Pancreas (tissue), 10 donors: ENCODE data around the gene MSI2. TPM values are rescaled to one million over a fixed set of nuclear protein-coding genes. Genes with fewer than 3 reads are reported as not detected.

Source experiments
- ATAC-seq, 4 donors: fragments of 200-7000 bp; cut with Tn5 transposase; one replicate each; pipeline versions ENCODE4 v1.8.0 to v1.9.1; 2020; ENCODE audit warnings: mild to moderate bottlenecking in 4 of 4, moderate library complexity in 4 of 4
- DNase-seq, 6 donors: peaks; one replicate each; pipeline ENCODE4 v3.0.0-alpha.2; 2020
- FAIRE-seq: peaks from 2 replicates; lab custom pipeline; 2012; peaks lifted over from hg19 to GRCh38; lab: Jason Lieb, UNC
- H3K27ac ChIP-seq, 4 donors: fragments of 200-600 bp; sonication (generic); 1 replicate in 3 of 4; 2 replicates in 1 of 4; pipeline versions ENCODE4 v1.5.0 to v1.8.0; 2020
- H3K27me3 ChIP-seq, 4 donors: fragments of 200-600 bp; one replicate each; pipeline ENCODE4 v1.8.0; 2021
- H3K36me3 ChIP-seq, 3 donors: fragments of 200-600 bp; sonication (generic) in 1 of 3; one replicate each; pipeline versions ENCODE4 v1.5.0 to v1.8.0; 2020 to 2021
- H3K4me1 ChIP-seq, 3 donors: fragments of 200-600 bp; one replicate each; pipeline ENCODE4 v1.8.0; 2021
- H3K4me3 ChIP-seq, 4 donors: fragments of 200-600 bp; sonication (generic) in 2 of 4; one replicate each; pipeline versions ENCODE4 v1.5.0 to v1.8.0; 2020 to 2021
- H3K9me3 ChIP-seq, 4 donors: fragments of 200-600 bp; one replicate each; pipeline ENCODE4 v1.8.0; 2021
- WGBS, 2 donors: extraction: QIAGEN DNeasy Blood & Tissue Kit; methylation state at CpG; one replicate each; pipeline ENCODE4 v1.1.7; 2013; 5-methylcytosine and 5-hydroxymethylcytosine counted together
- intact Hi-C, 3 donors: fragments of 100-400 bp; cut with DNase I; formaldehyde crosslinking; loops; one replicate each; pipeline versions ENCODE4 v1.11.1 to v1.14.2; 2022
- polyA plus RNA-seq, 2 donors: library from polyadenylated mRNA; stranded (reverse); fragments of 200-250 nt; gene quantifications; one replicate each; pipeline ENCODE4 v1.2.3, GENCODE V29; 2013
- total RNA-seq, 6 donors: library from RNA; stranded (reverse); fragmentation: NEBNext Ultra II Directional in 4 of 6; extraction: Animal tissue kit (Norgen Biotek cat#: 25700) in 4 of 6; gene quantifications; one replicate each; pipeline versions ENCODE4 v1.2.1 to v1.2.4, GENCODE V29; 2021 to 2023
- TF ChIP-seq, protein P1 (sequence below), 4 donors: fragments of 200-600 bp; sonication (generic) in 3 of 4; IDR thresholded peaks; one replicate each; pipeline versions ENCODE4 v1.5.0 to v1.8.0; 2021; ENCODE audit warnings: antibody characterized with exemption in 4 of 4
- donor health status: healthy with polysubstance abuse.
- donor health status: DM: no; HTN: no; CAD: no; lungs with moderate emphysema.
- donor health status: DM: no; HTN: no; CAD: no.
- donor health status: control.
- donor health status: control.
- donor health status: Bipolar disorder and iron deficiency.
- donor health status: DM: yes; HTN: yes; CAD: no.
- donor health status: DM: no; HTN: no; CAD: no.
- donor health status: DM: no; HTN: no; CAD: no.
- donor health status: DM: yes; HTN: yes; CAD: no.

The MSI2 gene
- total and polyA plus RNA-seq, 8 donors = 10.4 to 48.9 (median 30.1) TPM

DNA sequence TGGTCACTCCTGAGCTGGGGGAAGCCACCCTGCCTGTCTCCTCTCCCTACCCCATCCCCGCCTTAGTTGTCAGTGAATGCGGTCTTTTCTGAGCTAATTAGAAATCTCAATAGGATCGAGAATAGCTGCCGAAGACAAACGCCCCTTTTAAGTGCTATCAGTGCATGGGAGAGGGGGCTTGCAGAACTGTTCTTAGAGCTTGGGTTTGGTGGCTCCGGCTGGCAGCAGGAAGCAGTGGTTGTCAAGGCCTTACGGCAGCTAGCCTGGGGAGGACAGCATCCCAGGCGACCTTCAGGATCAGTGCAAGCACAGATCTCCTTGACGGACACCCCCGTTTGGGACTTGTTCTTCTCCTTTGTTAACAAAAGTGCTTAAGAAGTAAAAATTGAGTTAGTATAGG lies 293.7 kb downstream of the MSI2 start:
- intact Hi-C loops = no loop called here
- H3K27me3 ChIP-seq = no peaks in the 10 kb centered on the region
- H3K36me3 ChIP-seq = no peaks in the 10 kb centered on the region
- no peak overlapping the region for H3K27ac ChIP-seq
- FAIRE-seq (no peak), ATAC-seq (no peak), DNase-seq (no peak)
- H3K4me3 ChIP-seq = no peak overlapping the region
- 88 to 96% methylated on average over 10 of the region's 10 CpGs for WGBS, 2 donors
- no peaks in the 10 kb centered on the region for H3K9me3 ChIP-seq
- TF ChIP-seq, protein P1, sequence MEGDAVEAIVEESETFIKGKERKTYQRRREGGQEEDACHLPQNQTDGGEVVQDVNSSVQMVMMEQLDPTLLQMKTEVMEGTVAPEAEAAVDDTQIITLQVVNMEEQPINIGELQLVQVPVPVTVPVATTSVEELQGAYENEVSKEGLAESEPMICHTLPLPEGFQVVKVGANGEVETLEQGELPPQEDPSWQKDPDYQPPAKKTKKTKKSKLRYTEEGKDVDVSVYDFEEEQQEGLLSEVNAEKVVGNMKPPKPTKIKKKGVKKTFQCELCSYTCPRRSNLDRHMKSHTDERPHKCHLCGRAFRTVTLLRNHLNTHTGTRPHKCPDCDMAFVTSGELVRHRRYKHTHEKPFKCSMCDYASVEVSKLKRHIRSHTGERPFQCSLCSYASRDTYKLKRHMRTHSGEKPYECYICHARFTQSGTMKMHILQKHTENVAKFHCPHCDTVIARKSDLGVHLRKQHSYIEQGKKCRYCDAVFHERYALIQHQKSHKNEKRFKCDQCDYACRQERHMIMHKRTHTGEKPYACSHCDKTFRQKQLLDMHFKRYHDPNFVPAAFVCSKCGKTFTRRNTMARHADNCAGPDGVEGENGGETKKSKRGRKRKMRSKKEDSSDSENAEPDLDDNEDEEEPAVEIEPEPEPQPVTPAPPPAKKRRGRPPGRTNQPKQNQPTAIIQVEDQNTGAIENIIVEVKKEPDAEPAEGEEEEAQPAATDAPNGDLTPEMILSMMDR (IDR thresholded peaks at IDR 0.05) = no peak
- no peaks in the 10 kb centered on the region for H3K4me1 ChIP-seq

DNA sequence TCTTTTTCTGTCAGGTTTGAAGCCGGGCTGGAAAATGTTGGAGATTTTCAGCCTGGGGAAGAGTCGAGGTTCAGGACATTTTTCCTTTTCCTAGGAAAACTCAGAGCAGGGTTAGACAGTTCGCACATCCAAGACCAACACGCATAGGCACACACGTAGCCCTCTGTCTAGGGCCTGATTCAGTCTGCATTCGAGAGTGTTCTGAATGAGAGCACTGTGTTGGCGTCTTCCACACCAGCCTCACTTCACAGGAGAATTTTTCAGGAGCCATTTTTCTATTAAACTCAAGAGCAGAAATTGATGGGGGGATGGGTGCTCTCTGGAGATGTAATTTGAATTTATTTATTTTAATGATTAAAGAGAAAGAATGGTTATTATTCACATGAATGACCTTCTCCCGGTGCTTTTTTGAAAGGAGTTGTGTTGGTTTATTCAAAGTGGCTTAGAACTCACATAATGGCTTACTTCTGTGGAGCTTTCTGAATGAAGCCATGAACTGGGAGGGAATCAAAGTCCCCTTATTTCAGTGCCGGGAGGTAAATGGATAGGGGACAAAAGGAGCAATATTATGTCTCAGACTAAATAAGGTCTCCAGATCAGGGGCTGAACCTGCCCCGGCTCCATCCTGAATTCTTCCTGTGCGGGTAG lies 294.5 kb downstream of the MSI2 start:
- WGBS, 2 donors = 84 to 86% methylated on average over 11 of the region's 11 CpGs
- no peak for DNase-seq
- H3K27me3 ChIP-seq = no peaks in the 10 kb centered on the region
- TF ChIP-seq, protein P1 (IDR thresholded peaks at IDR 0.05) = no peak
- no peaks in the 10 kb centered on the region for H3K4me1 ChIP-seq
- no peak for FAIRE-seq
- H3K9me3 ChIP-seq = no peaks in the 10 kb centered on the region
- no peak for ATAC-seq
- intact Hi-C loops = no loop called here
- H3K36me3 ChIP-seq = no peaks in the 10 kb centered on the region
- no peak overlapping the region for H3K4me3 ChIP-seq
- H3K27ac ChIP-seq = no peak overlapping the region

DNA sequence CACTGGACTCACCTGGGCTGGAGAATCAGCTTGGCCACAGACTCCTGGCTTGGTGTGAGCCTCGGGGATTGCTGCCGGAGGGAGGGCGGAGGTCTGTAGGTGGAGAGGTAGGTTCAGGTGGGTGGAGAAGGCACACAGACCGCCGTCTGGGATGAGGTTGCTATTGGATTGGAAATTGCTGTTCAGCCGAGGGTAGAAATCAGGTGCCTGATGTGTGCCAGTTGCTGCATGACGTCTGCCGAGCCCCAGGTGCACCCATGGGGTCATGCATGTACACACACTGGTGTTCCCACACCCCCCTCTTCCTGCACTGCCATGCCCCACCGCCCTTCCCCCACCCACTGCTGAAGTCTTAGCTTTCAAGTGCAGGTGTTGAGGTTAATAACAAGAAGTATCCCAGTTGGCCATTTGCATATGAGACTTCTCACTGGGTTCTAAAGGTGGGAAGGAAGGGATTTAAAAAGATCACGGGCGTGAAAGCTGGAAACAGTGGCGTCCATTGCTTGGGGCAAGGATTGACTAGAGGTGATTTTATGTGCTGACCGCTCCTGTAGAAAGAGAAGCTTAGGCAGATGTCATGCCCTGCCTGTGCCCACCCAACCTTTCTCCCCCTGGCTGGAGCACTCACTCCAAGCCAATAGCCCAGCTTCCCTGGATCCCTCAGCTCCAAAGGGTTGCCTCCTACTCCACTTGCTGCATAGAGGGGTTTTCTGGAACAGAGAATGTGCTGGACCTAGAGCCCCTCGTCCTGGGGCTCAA lies 295.2 kb downstream of the MSI2 start:
- Histone ChIP-seq H3K4me3 (no peak overlapping the region), H3K27me3 (no peaks in the 10 kb centered on the region), H3K27ac (no peak overlapping the region), H3K4me1 (no peaks in the 10 kb centered on the region), H3K9me3 (no peaks in the 10 kb centered on the region), H3K36me3 (no peaks in the 10 kb centered on the region)
- DNase-seq = no peak
- intact Hi-C loops = no loop called here
- WGBS, 2 donors = 87 to 90% methylated on average over 14 of the region's 14 CpGs
- no peak for FAIRE-seq
- TF ChIP-seq, protein P1 (IDR thresholded peaks at IDR 0.05) = no peak
- no peak for ATAC-seq

DNA sequence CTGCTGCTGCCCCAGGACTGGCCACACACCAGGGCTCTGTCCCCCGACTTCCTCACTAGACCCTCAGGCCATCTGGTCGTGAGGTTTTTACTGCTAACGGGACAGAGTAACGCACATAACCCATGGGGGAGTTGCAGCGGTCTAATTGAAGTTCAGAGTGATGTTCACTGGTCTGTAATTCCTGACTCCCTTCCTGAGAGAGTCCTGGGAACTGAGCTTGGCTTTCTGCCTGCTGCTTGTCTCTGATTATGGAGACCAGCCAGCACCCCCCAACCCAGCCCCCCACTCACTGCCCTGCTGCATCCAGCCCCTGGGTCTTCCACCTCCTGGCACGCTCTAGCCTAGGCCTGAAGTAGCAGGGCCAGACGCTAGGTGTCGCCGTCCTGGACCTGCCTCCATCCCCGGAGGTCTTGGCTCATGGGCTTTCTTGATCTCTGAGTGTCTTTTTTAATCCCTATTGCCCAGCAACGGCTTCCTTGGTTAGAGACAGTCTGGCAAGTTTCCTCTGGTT lies 295.8 kb downstream of the MSI2 start:
- FAIRE-seq (no peak), DNase-seq (no peak), ATAC-seq (no peak)
- Histone ChIP-seq H3K4me3 (no peak overlapping the region), H3K9me3 (no peaks in the 10 kb centered on the region), H3K27me3 (no peaks in the 10 kb centered on the region), H3K36me3 (no peaks in the 10 kb centered on the region), H3K4me1 (no peaks in the 10 kb centered on the region), H3K27ac (no peak overlapping the region)
- intact Hi-C loops = no loop called here
- TF ChIP-seq, protein P1 (IDR thresholded peaks at IDR 0.05) = no peak
- WGBS, 2 donors = 78 to 85% methylated on average over 11 of the region's 11 CpGs

DNA sequence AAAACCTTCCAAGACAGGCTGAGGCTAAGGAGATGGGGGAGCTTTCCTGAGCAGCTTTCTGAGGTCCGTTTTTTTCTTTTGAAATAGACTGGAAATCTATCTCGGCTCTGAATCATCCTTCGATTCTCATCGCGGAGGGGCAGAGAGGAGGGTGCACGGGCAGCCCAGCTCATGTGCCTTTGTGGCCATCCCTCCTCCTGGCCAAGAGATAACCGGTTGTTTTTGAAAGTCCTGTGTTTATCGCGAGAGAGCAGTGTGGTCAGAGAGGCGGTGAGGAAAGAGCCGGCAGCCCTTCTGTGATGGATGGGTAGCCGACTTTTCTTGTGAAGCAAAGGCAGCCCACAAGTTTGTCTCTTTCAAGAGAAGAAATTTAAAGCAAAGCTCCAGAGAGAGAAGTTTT lies 297.2 kb downstream of the MSI2 start:
- Histone ChIP-seq H3K4me3 (no peak overlapping the region), H3K9me3 (no peaks in the 10 kb centered on the region), H3K36me3 (no peaks in the 10 kb centered on the region), H3K27ac (no peak overlapping the region), H3K27me3 (no peaks in the 10 kb centered on the region), H3K4me1 (no peaks in the 10 kb centered on the region)
- FAIRE-seq (no peak), ATAC-seq (no peak), DNase-seq (no peak)
- 81 to 88% methylated on average over 12 of the region's 12 CpGs for WGBS, 2 donors
- intact Hi-C loops = no loop called here
- TF ChIP-seq, protein P1 (IDR thresholded peaks at IDR 0.05) = no peak
